OCI-LY1 (cell line): ENCODE results near the gene UGT2B7.
"Not testable (repeated sequence)": the region's sequence is repeated elsewhere in the genome, so short reads cannot be mapped to it uniquely, and the experiment has no call there.

Experiments used
- CTCF ChIP-seq: fragments of 200-600 bp; sonication (generic), shearing (Covaris generic); IDR thresholded peaks from 2 replicates; pipeline ENCODE4 v1.5.1; 2017; ENCODE audit warnings: mild to moderate bottlenecking, antibody characterized with exemption, low read length, moderate library complexity, mixed read lengths
- EZH2 ChIP-seq: fragments of 200-600 bp; sonication (generic), shearing (Covaris generic); IDR thresholded peaks from 2 replicates; pipeline ENCODE4 v1.8.0; 2017; ENCODE audit warnings: borderline replicate concordance, mixed run types, mild to moderate bottlenecking, antibody characterized with exemption, low read length, moderate library complexity, mixed read lengths

- not testable (repeated sequence) for TF ChIP-seq CTCF, EZH2
Observed at GRCh38 chr4:69050853-69051575, 45.3 kb upstream of the UGT2B7 start.
